Measurements from ENCODE around the gene ARHGAP24. TPM values are rescaled to one million over a fixed set of nuclear protein-coding genes. Genes with fewer than 3 reads are reported as not detected.
"Not testable (repeated sequence)": the region's sequence is repeated elsewhere in the genome, so short reads cannot be mapped to it uniquely, and the experiment has no call there.

Gene ARHGAP24
- total RNA-seq, 2 donors from 2014 or later: 4.2 to 5.2 TPM

DNA sequence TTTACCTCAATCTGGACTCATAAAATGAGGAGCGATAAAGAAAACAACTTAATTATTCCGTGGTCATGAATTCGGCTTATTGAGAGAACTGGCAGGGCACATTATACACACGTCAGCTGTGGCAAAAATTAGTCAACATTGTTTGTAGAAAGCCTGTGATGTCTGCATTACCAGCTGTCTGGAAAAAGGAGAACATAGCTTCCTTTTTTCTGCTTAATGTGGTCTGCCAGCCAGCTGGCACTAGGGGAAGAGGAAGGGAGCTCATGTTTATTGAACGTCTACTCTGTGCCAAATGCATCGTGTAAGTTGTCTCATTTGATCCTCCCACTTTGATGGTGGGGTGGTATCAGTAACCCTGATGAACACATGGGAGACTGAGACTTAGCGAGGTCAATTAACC, 367.6 kb downstream of the ARHGAP24 start:
- DNase-seq: peak; percentile 49
- H3K4me1 ChIP-seq: peaks cover 6% of the 10 kb centered on the region
- peak overlapping the region; percentile 24 for H3K27ac ChIP-seq
- no peaks in the 10 kb centered on the region for H3K9me3 ChIP-seq
- no peak overlapping the region for H3K9ac ChIP-seq (ENCODE audit: low read depth in 2 of 2, low read length in 2 of 2)
- H3K4me3 ChIP-seq: no peak overlapping the region
- intact Hi-C loops (cut with DNase I): no loop called here
- H3K27me3 ChIP-seq: no peaks in the 10 kb centered on the region
- TF ChIP-seq, protein P1, sequence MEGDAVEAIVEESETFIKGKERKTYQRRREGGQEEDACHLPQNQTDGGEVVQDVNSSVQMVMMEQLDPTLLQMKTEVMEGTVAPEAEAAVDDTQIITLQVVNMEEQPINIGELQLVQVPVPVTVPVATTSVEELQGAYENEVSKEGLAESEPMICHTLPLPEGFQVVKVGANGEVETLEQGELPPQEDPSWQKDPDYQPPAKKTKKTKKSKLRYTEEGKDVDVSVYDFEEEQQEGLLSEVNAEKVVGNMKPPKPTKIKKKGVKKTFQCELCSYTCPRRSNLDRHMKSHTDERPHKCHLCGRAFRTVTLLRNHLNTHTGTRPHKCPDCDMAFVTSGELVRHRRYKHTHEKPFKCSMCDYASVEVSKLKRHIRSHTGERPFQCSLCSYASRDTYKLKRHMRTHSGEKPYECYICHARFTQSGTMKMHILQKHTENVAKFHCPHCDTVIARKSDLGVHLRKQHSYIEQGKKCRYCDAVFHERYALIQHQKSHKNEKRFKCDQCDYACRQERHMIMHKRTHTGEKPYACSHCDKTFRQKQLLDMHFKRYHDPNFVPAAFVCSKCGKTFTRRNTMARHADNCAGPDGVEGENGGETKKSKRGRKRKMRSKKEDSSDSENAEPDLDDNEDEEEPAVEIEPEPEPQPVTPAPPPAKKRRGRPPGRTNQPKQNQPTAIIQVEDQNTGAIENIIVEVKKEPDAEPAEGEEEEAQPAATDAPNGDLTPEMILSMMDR (IDR thresholded peaks at IDR 0.05): no peak
- no peaks in the 10 kb centered on the region for H3K36me3 ChIP-seq

DNA sequence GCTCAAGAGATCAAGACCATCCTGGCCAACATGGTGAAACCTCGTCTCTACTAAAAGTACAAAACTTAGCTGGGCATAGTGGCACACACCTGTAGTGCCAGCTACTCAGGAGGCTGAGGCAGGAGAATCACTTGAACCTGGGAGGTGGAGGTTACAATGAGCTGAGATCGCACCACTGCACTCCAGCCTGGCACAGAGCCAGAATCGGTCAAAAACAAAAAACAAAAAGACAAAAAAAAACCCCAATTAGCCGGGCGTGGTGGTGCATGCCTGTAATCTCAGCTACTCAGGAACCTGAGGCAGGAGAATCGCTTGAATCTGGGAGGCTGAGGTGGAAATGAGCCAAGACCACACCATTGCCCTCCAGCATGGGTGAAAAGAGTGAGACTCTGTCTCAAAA, 378.8 kb downstream of the ARHGAP24 start:
- DNase-seq; H3K9me3 ChIP-seq; H3K27ac ChIP-seq; H3K4me1 ChIP-seq; intact Hi-C loops (cut with DNase I); H3K27me3 ChIP-seq; H3K4me3 ChIP-seq; H3K36me3 ChIP-seq; H3K9ac ChIP-seq (ENCODE audit: low read depth in 2 of 2, low read length in 2 of 2): not testable (repeated sequence)

DNA sequence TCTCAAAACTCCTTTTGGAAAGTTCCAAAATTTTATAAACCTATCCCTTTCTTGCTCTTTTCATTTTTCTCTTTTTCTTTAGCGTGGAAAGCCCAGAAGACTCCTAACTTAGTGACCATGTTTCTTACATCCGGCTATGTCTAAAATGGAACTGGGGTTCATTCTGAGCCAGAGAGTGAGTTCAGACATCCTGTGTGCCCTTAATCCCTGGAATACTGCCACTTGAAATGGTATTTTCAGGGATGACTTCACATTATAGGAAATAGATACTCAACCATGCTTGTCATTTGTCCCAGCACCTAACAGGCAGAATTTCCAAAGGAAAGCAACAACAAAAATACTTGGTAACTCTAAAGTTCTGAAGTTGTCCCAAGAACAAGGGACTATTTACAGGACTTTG, 379.6 kb downstream of the ARHGAP24 start:
- no peak overlapping the region for H3K4me3 ChIP-seq
- H3K4me1 ChIP-seq: no peaks in the 10 kb centered on the region
- TF ChIP-seq, protein P1 (IDR thresholded peaks at IDR 0.05): no peak
- no peak overlapping the region for H3K27ac ChIP-seq
- DNase-seq: no peak
- intact Hi-C loops (cut with DNase I): no loop called here
- no peaks in the 10 kb centered on the region for H3K36me3 ChIP-seq
- no peaks in the 10 kb centered on the region for H3K27me3 ChIP-seq
- no peak overlapping the region for H3K9ac ChIP-seq (ENCODE audit: low read depth in 2 of 2, low read length in 2 of 2)
- H3K9me3 ChIP-seq: no peaks in the 10 kb centered on the region

DNA sequence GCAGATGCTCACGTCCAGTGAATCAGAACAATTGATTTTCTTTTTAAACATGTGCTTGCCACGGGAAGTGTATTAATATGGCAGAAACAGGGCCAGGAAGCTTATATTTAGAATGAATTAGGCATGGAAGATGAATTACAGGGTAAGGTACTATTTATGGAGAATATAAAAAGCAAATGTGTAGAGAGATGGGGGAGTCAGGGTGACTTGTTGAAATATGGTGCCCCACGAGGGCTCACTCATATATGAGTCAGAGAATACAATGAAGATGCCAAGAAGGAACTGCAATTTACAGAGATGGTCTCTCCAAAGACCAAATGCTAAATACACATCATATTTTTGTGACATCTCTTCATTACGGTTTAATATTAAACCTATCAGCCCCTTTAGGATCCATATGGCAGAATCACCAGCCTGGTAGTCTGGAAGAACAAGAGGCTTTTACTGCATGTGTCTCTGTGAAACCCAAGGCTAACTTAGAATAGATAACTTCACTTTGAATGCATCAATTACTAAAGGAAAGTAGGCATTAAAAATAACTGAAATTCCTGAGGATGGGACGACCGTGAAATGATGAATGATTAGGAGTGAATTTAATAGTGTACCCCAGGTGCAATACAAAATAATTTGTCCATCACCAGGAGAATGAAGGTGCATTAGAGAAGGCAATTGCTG, 385.3 kb downstream of the ARHGAP24 start:
- H3K27me3 ChIP-seq: no peaks in the 10 kb centered on the region
- H3K9ac ChIP-seq (ENCODE audit: low read depth in 2 of 2, low read length in 2 of 2): no peak overlapping the region
- intact Hi-C loops (cut with DNase I): no loop called here
- no peak for DNase-seq
- no peaks in the 10 kb centered on the region for H3K9me3 ChIP-seq
- H3K36me3 ChIP-seq: no peaks in the 10 kb centered on the region
- TF ChIP-seq, protein P1 (IDR thresholded peaks at IDR 0.05): no peak
- no peak overlapping the region for H3K27ac ChIP-seq
- no peaks in the 10 kb centered on the region for H3K4me1 ChIP-seq
- no peak overlapping the region for H3K4me3 ChIP-seq

DNA sequence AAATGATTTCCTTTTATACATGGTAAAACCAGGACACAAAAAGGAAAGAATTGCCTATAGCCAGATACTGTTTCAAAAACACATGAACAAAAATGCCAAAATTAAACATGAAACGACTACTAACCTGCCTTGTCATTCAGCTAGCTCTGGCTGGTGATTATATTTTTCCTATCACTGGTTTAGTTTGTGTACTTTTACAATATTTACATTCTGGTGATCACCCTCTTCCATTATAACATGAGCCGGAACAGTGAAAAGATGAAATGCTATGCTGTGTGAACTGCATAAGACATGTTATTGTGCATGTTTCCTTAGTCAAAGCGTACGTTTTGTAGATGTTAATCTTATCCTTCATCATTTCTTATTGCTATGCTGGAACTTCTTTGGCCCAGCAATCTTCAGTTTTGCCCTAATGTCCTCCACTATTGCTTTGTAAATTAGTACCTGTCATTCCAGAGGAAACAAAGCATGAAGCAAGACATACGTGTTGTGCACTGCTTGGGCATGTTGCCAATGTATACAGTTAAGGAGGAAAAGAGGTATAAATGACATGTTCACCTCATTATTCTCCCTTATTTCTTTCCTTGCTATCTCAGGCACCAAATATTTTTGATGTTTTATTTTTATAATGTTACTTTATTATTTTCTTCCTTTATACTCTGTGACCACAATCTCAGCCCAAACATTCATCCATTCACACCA, 386.3 kb downstream of the ARHGAP24 start:
- Histone ChIP-seq H3K9me3 (no peaks in the 10 kb centered on the region), H3K9ac (ENCODE audit: low read depth in 2 of 2, low read length in 2 of 2) (no peak overlapping the region), H3K4me1 (no peaks in the 10 kb centered on the region), H3K36me3 (no peaks in the 10 kb centered on the region), H3K4me3 (no peak overlapping the region), H3K27ac (no peak overlapping the region), H3K27me3 (no peaks in the 10 kb centered on the region)
- peak; percentile 38 for DNase-seq
- intact Hi-C loops (cut with DNase I): no loop called here
- TF ChIP-seq, protein P1 (IDR thresholded peaks at IDR 0.05): no peak

DNA sequence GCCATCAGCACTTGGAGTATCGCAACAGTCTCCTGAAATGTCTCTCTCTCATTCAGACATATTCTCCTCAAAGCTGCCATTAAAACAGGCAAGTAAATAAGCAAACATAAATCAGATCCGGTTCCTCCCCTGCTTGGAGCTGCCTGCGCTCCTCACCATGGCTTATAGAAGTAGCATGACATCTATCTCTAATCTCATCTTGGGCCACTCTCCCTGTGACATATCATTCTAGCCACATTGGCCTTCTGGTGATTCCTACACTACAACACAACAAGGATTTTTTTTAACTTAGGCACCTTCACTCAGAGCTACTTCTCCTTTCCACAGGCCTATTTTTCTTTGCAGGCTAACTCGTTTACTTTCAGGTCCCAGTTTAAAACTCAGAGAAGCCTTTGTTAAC, 387.9 kb downstream of the ARHGAP24 start:
- H3K9me3 ChIP-seq: no peaks in the 10 kb centered on the region
- no peaks in the 10 kb centered on the region for H3K36me3 ChIP-seq
- intact Hi-C loops (cut with DNase I): no loop called here
- H3K9ac ChIP-seq (ENCODE audit: low read depth in 2 of 2, low read length in 2 of 2): no peak overlapping the region
- no peak for DNase-seq
- no peaks in the 10 kb centered on the region for H3K4me1 ChIP-seq
- no peak overlapping the region for H3K4me3 ChIP-seq
- H3K27ac ChIP-seq: no peak overlapping the region
- TF ChIP-seq, protein P1 (IDR thresholded peaks at IDR 0.05): no peak
- no peaks in the 10 kb centered on the region for H3K27me3 ChIP-seq

Data from colonic mucosa (tissue), 4 donors.